ENCODE results near the gene REG1A.

REG1A gene

GRCh38 chr2:79159653-79160052, 39.4 kb downstream of the REG1A start, which contains the start of gene REG3A:
TSS of gene REG3A (minus strand) at chr2:79159753. CDS start at chr2:79159405, 348 bp downstream.
- no peak for DNase-seq
- H3K9me3 ChIP-seq (ENCODE audit: insufficient read depth, low read depth, low read length), result peaks cover 3% of the 10 kb centered on the region
- no peak within 1 kb of the TSS for H2BK120ac ChIP-seq (ENCODE audit: insufficient read depth, low read length, poor library complexity)
- no peak within 1 kb of the TSS for H4K12ac ChIP-seq (ENCODE audit: low read depth, low read length)
- H2AK5ac ChIP-seq (ENCODE audit: low read length), result no peak within 1 kb of the TSS
- no peak within 1 kb of the TSS for H4K8ac ChIP-seq (ENCODE audit: low read depth, low read length)
- H3K79me2 ChIP-seq (ENCODE audit: control insufficient read depth, insufficient read depth, low read length, poor library complexity), result no peaks in the 10 kb centered on the region
- no peak within 1 kb of the TSS for H3K4me2 ChIP-seq (ENCODE audit: low read length)
- H3K79me1 ChIP-seq (ENCODE audit: low read length), result no peaks in the 10 kb centered on the region
- H3K27ac ChIP-seq (ENCODE audit: low read depth, low read length), result no peak within 1 kb of the TSS
- H2BK5ac ChIP-seq (ENCODE audit: low read depth, low read length, poor library complexity), result no peak within 1 kb of the TSS
- H3K18ac ChIP-seq (ENCODE audit: low read length), result no peak within 1 kb of the TSS
- H2BK12ac ChIP-seq (ENCODE audit: low read length), result no peak within 1 kb of the TSS
- H3K23ac ChIP-seq (ENCODE audit: low read length), result no peak within 1 kb of the TSS
- no peak within 1 kb of the TSS for H3K14ac ChIP-seq (ENCODE audit: low read length)
- no peak within 1 kb of the TSS for H2AFZ ChIP-seq (ENCODE audit: insufficient read depth, low read length, poor library complexity)
- no peaks in the 10 kb centered on the region for H3K4me1 ChIP-seq (ENCODE audit: control insufficient read depth in 1 of 2, insufficient read depth in 2 of 2, low read length in 2 of 2)
- no peaks in the 10 kb centered on the region for H3K36me3 ChIP-seq (ENCODE audit: control insufficient read depth in 1 of 2, insufficient read depth in 2 of 2, low read length in 2 of 2)
- no peak within 1 kb of the TSS for H3K9ac ChIP-seq (ENCODE audit: low read length)
- no peak within 1 kb of the TSS for H4K91ac ChIP-seq (ENCODE audit: low read depth, low read length)
- no peak within 1 kb of the TSS for H3K4ac ChIP-seq (ENCODE audit: low read depth, low read length)
- no peak within 1 kb of the TSS for H3K4me3 ChIP-seq (ENCODE audit: low read depth, low read length)
- H3K27me3 ChIP-seq (ENCODE audit: insufficient read depth, low read length), result no peaks in the 10 kb centered on the region

GRCh38 chr2:79162132-79162531, 41.8 kb downstream of the REG1A start:
- H3K18ac ChIP-seq (ENCODE audit: low read length), result no peak overlapping the region
- H3K9ac ChIP-seq (ENCODE audit: low read length), result no peak overlapping the region
- H2AFZ ChIP-seq (ENCODE audit: insufficient read depth, low read length, poor library complexity), result no peak overlapping the region
- no peak overlapping the region for H4K12ac ChIP-seq (ENCODE audit: low read depth, low read length)
- no peak overlapping the region for H2BK5ac ChIP-seq (ENCODE audit: low read depth, low read length, poor library complexity)
- H3K27ac ChIP-seq (ENCODE audit: low read depth, low read length), result no peak overlapping the region
- no peak overlapping the region for H3K23ac ChIP-seq (ENCODE audit: low read length)
- no peak overlapping the region for H2BK120ac ChIP-seq (ENCODE audit: insufficient read depth, low read length, poor library complexity)
- no peak overlapping the region for H2BK12ac ChIP-seq (ENCODE audit: low read length)
- DNase-seq, result no peak
- H3K79me2 ChIP-seq (ENCODE audit: control insufficient read depth, insufficient read depth, low read length, poor library complexity), result no peaks in the 10 kb centered on the region
- H3K36me3 ChIP-seq (ENCODE audit: control insufficient read depth in 1 of 2, insufficient read depth in 2 of 2, low read length in 2 of 2), result no peaks in the 10 kb centered on the region
- H3K9me3 ChIP-seq (ENCODE audit: insufficient read depth, low read depth, low read length), result peaks cover 3% of the 10 kb centered on the region
- H3K14ac ChIP-seq (ENCODE audit: low read length), result no peak overlapping the region
- H4K91ac ChIP-seq (ENCODE audit: low read depth, low read length), result no peak overlapping the region
- no CpG with 5 or more reads among the region's 2 CpGs for WGBS (ENCODE audit: extremely low coverage, insufficient coverage, insufficient read length)
- H3K4ac ChIP-seq (ENCODE audit: low read depth, low read length), result no peak overlapping the region
- H3K79me1 ChIP-seq (ENCODE audit: low read length), result no peaks in the 10 kb centered on the region
- no peak overlapping the region for H4K8ac ChIP-seq (ENCODE audit: low read depth, low read length)
- H3K4me2 ChIP-seq (ENCODE audit: low read length), result no peak overlapping the region
- no peak overlapping the region for H2AK5ac ChIP-seq (ENCODE audit: low read length)
- no peaks in the 10 kb centered on the region for H3K4me1 ChIP-seq (ENCODE audit: control insufficient read depth in 1 of 2, insufficient read depth in 2 of 2, low read length in 2 of 2)
- no peak overlapping the region for H3K4me3 ChIP-seq (ENCODE audit: low read depth, low read length)
- no peaks in the 10 kb centered on the region for H3K27me3 ChIP-seq (ENCODE audit: insufficient read depth, low read length)

- no peak for DNase-seq
These were observed 42.5 kb downstream of the REG1A start for GRCh38 chr2:79162801-79163200.

GRCh38 chr2:79171348-79171958, 51.2 kb downstream of the REG1A start:
- Histone ChIP-seq H3K27me3 (ENCODE audit: insufficient read depth, low read length) (no peaks in the 10 kb centered on the region), H3K27ac (ENCODE audit: low read depth, low read length) (no peak overlapping the region), H3K4me1 (ENCODE audit: control insufficient read depth in 1 of 2, insufficient read depth in 2 of 2, low read length in 2 of 2) (no peaks in the 10 kb centered on the region), H3K23ac (ENCODE audit: low read length) (no peak overlapping the region), H3K9ac (ENCODE audit: low read length) (no peak overlapping the region), H3K14ac (ENCODE audit: low read length) (no peak overlapping the region), H2AFZ (ENCODE audit: insufficient read depth, low read length, poor library complexity) (no peak overlapping the region), H4K91ac (ENCODE audit: low read depth, low read length) (no peak overlapping the region), H2BK5ac (ENCODE audit: low read depth, low read length, poor library complexity) (no peak overlapping the region), H3K79me2 (ENCODE audit: control insufficient read depth, insufficient read depth, low read length, poor library complexity) (no peaks in the 10 kb centered on the region), H3K36me3 (ENCODE audit: control insufficient read depth in 1 of 2, insufficient read depth in 2 of 2, low read length in 2 of 2) (no peaks in the 10 kb centered on the region), H4K8ac (ENCODE audit: low read depth, low read length) (no peak overlapping the region), H2BK12ac (ENCODE audit: low read length) (no peak overlapping the region), H3K18ac (ENCODE audit: low read length) (no peak overlapping the region), H2BK120ac (ENCODE audit: insufficient read depth, low read length, poor library complexity) (no peak overlapping the region), H3K79me1 (ENCODE audit: low read length) (no peaks in the 10 kb centered on the region), H4K12ac (ENCODE audit: low read depth, low read length) (no peak overlapping the region), H3K4me3 (ENCODE audit: low read depth, low read length) (no peak overlapping the region), H3K4ac (ENCODE audit: low read depth, low read length) (no peak overlapping the region), H3K4me2 (ENCODE audit: low read length) (no peak overlapping the region), H3K9me3 (ENCODE audit: insufficient read depth, low read depth, low read length) (no peaks in the 10 kb centered on the region), H2AK5ac (ENCODE audit: low read length) (no peak overlapping the region)
- no CpG with 5 or more reads among the region's 2 CpGs for WGBS (ENCODE audit: extremely low coverage, insufficient coverage, insufficient read length)
- no peak for DNase-seq

More at GRCh38 chr2:79162801-79163200, 42.5 kb downstream of the REG1A start:
- no peak overlapping the region for H3K18ac ChIP-seq (ENCODE audit: low read length)
- H3K27ac ChIP-seq (ENCODE audit: low read depth, low read length), result no peak overlapping the region
- H2BK120ac ChIP-seq (ENCODE audit: insufficient read depth, low read length, poor library complexity), result no peak overlapping the region
- H3K4ac ChIP-seq (ENCODE audit: low read depth, low read length), result no peak overlapping the region
- H3K4me1 ChIP-seq (ENCODE audit: control insufficient read depth in 1 of 2, insufficient read depth in 2 of 2, low read length in 2 of 2), result no peaks in the 10 kb centered on the region
- no peak overlapping the region for H3K4me3 ChIP-seq (ENCODE audit: low read depth, low read length)
- H3K9ac ChIP-seq (ENCODE audit: low read length), result no peak overlapping the region
- WGBS (ENCODE audit: extremely low coverage, insufficient coverage, insufficient read length), result no CpG with 5 or more reads among the region's 1 CpG
- H2BK12ac ChIP-seq (ENCODE audit: low read length), result no peak overlapping the region
- H3K79me1 ChIP-seq (ENCODE audit: low read length), result no peaks in the 10 kb centered on the region
- no peaks in the 10 kb centered on the region for H3K36me3 ChIP-seq (ENCODE audit: control insufficient read depth in 1 of 2, insufficient read depth in 2 of 2, low read length in 2 of 2)
- H4K12ac ChIP-seq (ENCODE audit: low read depth, low read length), result no peak overlapping the region
- H3K23ac ChIP-seq (ENCODE audit: low read length), result no peak overlapping the region
- no peak overlapping the region for H2AK5ac ChIP-seq (ENCODE audit: low read length)
- H4K8ac ChIP-seq (ENCODE audit: low read depth, low read length), result no peak overlapping the region
- H3K4me2 ChIP-seq (ENCODE audit: low read length), result no peak overlapping the region
- H4K91ac ChIP-seq (ENCODE audit: low read depth, low read length), result no peak overlapping the region
- H2AFZ ChIP-seq (ENCODE audit: insufficient read depth, low read length, poor library complexity), result no peak overlapping the region
- H2BK5ac ChIP-seq (ENCODE audit: low read depth, low read length, poor library complexity), result no peak overlapping the region
- no peaks in the 10 kb centered on the region for H3K27me3 ChIP-seq (ENCODE audit: insufficient read depth, low read length)
- peaks cover 3% of the 10 kb centered on the region for H3K9me3 ChIP-seq (ENCODE audit: insufficient read depth, low read depth, low read length)
- H3K79me2 ChIP-seq (ENCODE audit: control insufficient read depth, insufficient read depth, low read length, poor library complexity), result no peaks in the 10 kb centered on the region
- no peak overlapping the region for H3K14ac ChIP-seq (ENCODE audit: low read length)
